Endometrial microvascular endothelial cells (primary cell): Measurements from ENCODE around the gene NELL1. TPM values are rescaled to one million over a fixed set of nuclear protein-coding genes. Genes with fewer than 3 reads are reported as not detected.

Experiments used
- in situ Hi-C: cut with HindIII; loops from 2 replicates; pipeline ENCODE4 v1.10.0; 2017; ENCODE audit warnings: low sequenced_read_pairs, low pct_unique_long_range_greater_than_20kb; ENCODE audit errors: inconsistent ontology term
- total RNA-seq: library from RNA; depleted of rRNA; stranded (reverse); fragments of >200 nt; gene quantifications from one replicate; pipeline ENCODE4 v1.2.3, GENCODE V29; 2015; ENCODE audit errors: inconsistent ontology term

Gene NELL1
- total RNA-seq, 1 donor from 2014 or later: not detected

- in situ Hi-C loops: no loop called here
Observed at GRCh38 chr11:21037850-21038249, 368.5 kb downstream of the NELL1 start.

DNA sequence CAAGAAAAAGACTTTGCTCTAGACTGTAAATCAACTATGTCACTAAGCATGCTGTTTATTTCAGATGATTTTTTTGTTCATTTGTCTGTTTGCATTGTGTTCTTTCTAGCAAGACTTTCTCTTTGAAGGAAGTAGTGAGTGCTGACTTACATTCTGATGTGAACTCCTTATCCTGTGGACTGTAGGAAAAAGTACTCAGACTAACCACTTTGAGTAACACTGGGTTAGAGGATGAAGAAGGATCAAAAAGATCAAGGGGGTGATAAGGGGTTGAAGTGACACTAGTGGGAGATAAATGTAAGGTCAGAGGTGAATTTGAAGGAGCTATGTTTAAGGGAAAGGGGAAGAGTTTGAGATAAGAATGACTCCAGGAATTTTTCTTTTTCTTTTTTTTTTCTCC, 369.4 kb downstream of the NELL1 start:
- in situ Hi-C loops: no loop called here

DNA sequence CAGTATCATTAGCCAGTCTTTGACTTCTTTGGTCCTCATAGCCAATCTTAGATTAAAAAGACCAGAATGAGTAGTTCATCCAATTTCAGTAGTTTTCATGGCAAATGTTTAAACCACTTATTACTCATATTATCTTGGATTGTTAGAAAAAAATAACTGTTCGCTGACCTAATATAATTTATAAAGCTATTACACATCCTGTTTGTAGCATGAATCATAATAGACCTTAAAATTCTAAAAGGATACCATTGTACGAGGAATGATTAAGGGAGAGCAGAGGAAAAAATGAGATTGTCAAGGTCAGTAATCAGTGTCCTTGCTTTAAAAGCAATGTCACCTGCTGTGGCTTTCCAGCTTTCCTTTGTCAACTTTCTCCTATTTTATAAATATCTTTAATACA, 371.2 kb downstream of the NELL1 start:
- in situ Hi-C loops: no loop called here

- in situ Hi-C loops: no loop called here
Observed at GRCh38 chr11:21048626-21049025, 379.2 kb downstream of the NELL1 start.

- in situ Hi-C loops: no loop called here
Observed at GRCh38 chr11:21053466-21053865, 384.1 kb downstream of the NELL1 start.

DNA sequence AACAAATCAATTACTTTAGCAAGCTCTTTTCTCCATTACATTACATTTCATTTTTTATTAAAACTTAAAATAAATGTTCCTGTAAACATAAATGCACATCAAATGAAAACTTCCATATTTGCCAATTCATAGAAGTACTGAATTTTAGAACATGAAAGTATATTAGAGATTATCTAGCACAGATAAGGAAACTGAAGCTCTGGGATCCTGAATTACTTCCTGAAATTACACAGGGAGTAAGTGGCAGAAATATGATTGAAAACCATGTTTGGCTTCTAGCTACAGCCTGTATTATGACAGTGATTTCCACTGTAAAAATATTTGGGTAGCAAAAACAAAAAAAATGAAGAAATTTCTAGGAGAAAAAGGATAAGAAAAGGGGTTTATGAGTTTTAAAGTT, 387.3 kb downstream of the NELL1 start:
- in situ Hi-C loops: no loop called here

DNA sequence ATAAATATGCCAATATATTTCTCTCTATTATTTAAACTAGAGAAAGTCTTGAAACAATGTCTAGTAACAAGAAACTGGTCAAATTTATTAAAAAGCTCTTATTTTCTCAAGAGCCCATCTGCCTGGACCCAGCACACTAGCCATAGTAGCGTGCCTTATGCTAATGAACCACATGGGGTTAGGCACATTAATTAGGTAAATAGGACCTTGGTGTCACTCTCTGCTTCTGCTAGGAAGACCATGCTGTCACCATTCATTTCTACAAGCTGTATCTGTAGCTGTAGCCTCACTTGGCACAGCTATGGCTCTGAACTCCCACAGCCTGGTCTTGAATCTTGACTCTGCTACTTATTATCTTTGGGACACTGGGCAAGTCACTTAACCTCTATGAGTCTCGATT, 390.5 kb downstream of the NELL1 start:
- in situ Hi-C loops: no loop called here

DNA sequence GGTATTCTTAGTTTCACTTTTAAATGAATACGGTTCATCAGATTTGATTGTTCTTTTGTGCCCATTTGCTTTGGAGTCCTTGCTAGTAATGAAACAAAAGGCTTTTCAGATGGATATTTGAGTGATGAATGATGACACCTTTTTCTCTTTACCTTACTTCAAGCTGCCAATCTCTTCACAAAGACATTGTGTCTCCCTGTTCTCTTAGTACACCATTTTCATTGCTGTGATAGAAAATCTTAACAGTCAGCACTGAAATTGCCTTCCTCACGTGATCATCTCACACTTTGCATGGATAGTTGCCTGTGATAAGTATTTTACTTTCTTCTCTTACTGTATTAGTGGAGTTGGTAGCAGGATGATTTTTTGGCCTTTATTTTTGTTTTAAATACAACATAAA, 396.6 kb downstream of the NELL1 start:
- in situ Hi-C loops: no loop called here

GRCh38 chr11:21068886-21069285, 399.5 kb downstream of the NELL1 start:
- in situ Hi-C loops: no loop called here

- in situ Hi-C loops: no loop called here
Observed at GRCh38 chr11:21069909-21070308, 400.5 kb downstream of the NELL1 start.

DNA sequence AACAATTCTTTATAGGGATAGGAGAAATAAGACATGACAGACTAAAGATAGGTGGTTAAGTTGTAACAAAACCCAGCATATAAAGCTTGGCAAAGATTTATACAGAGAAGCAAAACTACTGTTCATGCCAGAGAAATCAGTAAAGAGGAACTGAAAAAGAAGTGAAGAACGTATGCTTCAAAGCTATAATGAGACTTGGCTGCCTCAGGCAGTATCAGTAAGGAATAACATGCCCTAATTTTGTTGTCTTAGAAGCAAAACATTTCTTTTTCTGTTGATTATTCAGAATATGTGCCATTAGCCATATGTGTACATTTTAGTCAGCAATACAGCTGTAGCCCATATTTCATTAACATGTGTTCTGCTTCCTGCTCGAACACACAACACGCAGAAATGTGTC, 403.2 kb downstream of the NELL1 start:
- in situ Hi-C loops: no loop called here

- in situ Hi-C loops: no loop called here
Observed at GRCh38 chr11:21082853-21083252, 413.5 kb downstream of the NELL1 start.

- in situ Hi-C loops: no loop called here
Observed at GRCh38 chr11:21088930-21089329, 419.5 kb downstream of the NELL1 start.

DNA sequence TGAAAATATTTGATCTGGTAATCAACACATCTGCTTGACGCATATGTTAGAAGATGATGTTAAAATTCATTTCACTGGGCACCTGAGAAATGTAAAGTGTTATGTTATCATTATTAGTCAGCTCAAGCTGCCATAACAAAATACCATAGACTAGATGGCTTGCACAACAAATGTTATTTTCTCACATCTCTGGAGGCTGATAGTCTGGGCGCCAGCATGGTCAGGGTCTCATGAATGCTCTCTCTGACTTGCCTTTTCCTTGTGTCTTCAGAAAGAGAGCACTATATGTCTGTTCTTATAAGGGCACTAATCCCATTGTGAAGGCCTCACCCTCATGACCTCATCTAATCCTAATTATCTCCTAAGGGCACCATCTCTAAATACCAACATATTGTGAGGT, 435.3 kb downstream of the NELL1 start:
- in situ Hi-C loops: no loop called here

GRCh38 chr11:21105196-21105917, 436.0 kb downstream of the NELL1 start:
- in situ Hi-C loops: no loop called here

DNA sequence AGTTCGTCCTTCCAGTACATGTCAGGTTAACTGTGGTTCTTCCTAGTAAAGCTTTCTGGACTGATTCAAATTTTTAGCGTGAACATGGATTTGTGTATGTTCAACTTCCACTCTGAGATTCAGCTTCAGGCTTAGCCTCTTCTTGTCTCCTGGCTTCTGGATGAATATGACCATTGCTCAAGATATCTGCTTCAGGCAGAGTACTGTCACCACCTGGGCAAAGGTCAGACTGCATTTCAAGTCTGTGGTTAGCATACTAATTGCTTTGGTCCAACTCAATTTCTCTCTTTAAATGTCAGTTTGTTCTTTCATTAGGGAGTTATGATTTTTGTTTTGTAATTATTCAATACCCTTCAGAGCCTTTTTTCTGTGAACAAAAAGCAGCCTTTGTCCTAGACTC, 440.0 kb downstream of the NELL1 start:
- in situ Hi-C loops: no loop called here

- in situ Hi-C loops: no loop called here
Observed at GRCh38 chr11:21110415-21110814, 441.0 kb downstream of the NELL1 start.

DNA sequence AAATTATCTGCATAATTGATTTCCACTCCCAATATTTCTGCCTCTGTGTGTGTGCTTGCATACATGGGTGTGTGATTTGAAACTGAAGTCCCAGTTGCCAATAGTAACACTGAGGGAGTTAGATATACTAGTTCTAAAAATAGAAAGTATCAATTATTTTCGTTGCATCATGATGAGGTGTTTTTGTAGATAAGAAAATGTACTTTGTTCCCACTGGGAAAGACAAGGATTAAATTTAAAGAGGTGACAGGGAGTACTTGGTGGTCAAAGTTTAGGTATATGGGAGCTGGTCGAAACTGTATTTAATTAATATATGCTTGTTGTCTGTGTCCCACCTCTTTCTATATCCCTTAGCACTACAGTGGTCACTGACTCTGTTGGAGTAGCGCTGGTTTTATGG, 444.5 kb downstream of the NELL1 start:
- in situ Hi-C loops: no loop called here

GRCh38 chr11:21116009-21116408, 446.6 kb downstream of the NELL1 start:
- in situ Hi-C loops: no loop called here

DNA sequence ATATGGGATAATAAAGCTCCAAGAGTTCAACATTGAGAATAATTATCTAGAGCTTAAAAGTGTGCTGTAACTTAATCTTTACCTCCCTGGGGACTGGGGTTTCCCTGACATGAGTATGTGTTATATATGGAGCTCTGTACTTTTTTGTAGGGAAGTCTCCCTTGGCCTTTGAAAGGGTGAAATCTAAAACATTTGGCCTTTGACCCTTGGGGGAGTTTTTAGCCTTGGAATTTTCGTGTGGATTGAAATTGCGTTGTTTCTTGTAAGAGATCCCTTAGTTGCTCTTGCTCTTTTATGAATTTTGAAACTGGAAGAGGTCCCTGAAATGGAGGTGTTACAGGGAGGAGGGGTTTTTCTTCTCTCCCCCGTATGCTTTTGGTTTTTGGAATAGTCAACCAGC, 450.0 kb downstream of the NELL1 start:
- in situ Hi-C loops: no loop called here

GRCh38 chr11:21121991-21122390, 452.6 kb downstream of the NELL1 start:
- in situ Hi-C loops: no loop called here
